NCI-H2107 treated with DMSO at 0.1 percent for 48 hours (cell line): ENCODE results near the gene ERC2.
"Not testable (repeated sequence)": the region's sequence is repeated elsewhere in the genome, so short reads cannot be mapped to it uniquely, and the experiment has no call there.

Experiments used
- DNase-seq: peaks from one replicate; lab custom pipeline; 2025; ENCODE audit not compliant: unreplicated experiment; lab: John Stamatoyannopoulos, UW

The ERC2 gene

GRCh38 chr3:55857633-55858032 is 610.6 kb downstream of the ERC2 start:
- DNase-seq = no peak

GRCh38 chr3:55855311-55855710 is 613.0 kb downstream of the ERC2 start:
- DNase-seq = no peak

GRCh38 chr3:55854494-55854893 is 613.8 kb downstream of the ERC2 start:
- no peak for DNase-seq

GRCh38 chr3:55852326-55852725 is 615.9 kb downstream of the ERC2 start:
- DNase-seq = no peak

GRCh38 chr3:55842204-55842603 is 626.1 kb downstream of the ERC2 start:
- DNase-seq = no peak

GRCh38 chr3:55831876-55832275 is 636.4 kb downstream of the ERC2 start:
- not testable (repeated sequence) for DNase-seq

GRCh38 chr3:55828712-55829111 is 639.6 kb downstream of the ERC2 start:
- DNase-seq = no peak

GRCh38 chr3:55827786-55828185 is 640.5 kb downstream of the ERC2 start:
- DNase-seq = no peak

- no peak for DNase-seq
Measured at GRCh38 chr3:55826731-55827496, 641.4 kb downstream of the ERC2 start.

GRCh38 chr3:55826097-55826496 is 642.2 kb downstream of the ERC2 start:
- no peak for DNase-seq

GRCh38 chr3:55824406-55824805 is 643.9 kb downstream of the ERC2 start:
- no peak for DNase-seq

- DNase-seq = no peak
Measured at GRCh38 chr3:55823829-55824228, 644.4 kb downstream of the ERC2 start.

GRCh38 chr3:55823001-55823400 is 645.3 kb downstream of the ERC2 start:
- DNase-seq = no peak

- DNase-seq = no peak
Measured at GRCh38 chr3:55819005-55819404, 649.3 kb downstream of the ERC2 start.

GRCh38 chr3:55818485-55818884 is 649.8 kb downstream of the ERC2 start:
- DNase-seq = no peak

- no peak for DNase-seq
Measured at GRCh38 chr3:55816794-55817576, 651.3 kb downstream of the ERC2 start.

- no peak for DNase-seq
Measured at GRCh38 chr3:55815262-55815661, 653.0 kb downstream of the ERC2 start.

- no peak for DNase-seq
Measured at GRCh38 chr3:55813268-55814097, 654.8 kb downstream of the ERC2 start.

- DNase-seq = no peak
Measured at GRCh38 chr3:55812394-55813013, 655.8 kb downstream of the ERC2 start.

GRCh38 chr3:55807210-55807609 is 661.1 kb downstream of the ERC2 start:
- DNase-seq = no peak

- DNase-seq = no peak
Measured at GRCh38 chr3:55805169-55805568, 663.1 kb downstream of the ERC2 start.
